Natural killer cell (primary cell): Measurements from ENCODE around the gene CPPED1. TPM values are rescaled to one million over a fixed set of nuclear protein-coding genes. Genes with fewer than 3 reads are reported as not detected.

Experiments
- ATAC-seq, 3 donors: fragments of 150-1000 bp in 2 of 3; fragments of 200-7000 bp in 1 of 3; cut with Tn5 transposase; 1 replicate in 1 of 3; 2 replicates in 2 of 3; pipeline ENCODE4 v1.10.0; 2021; ENCODE audit warnings: mild to moderate bottlenecking in 2 of 3, moderate library complexity in 2 of 3
- DNase-seq, 2 donors: peaks; one replicate each; pipeline versions ENCODE4 v3.0.0 to v3.0.0-alpha.2; 2013 to 2021; ENCODE audit warnings: mixed read lengths in 1 of 2
- H3K27ac ChIP-seq: one replicate; pipeline ENCODE4 v1.5.1; 2013; ENCODE audit warnings: mild to moderate bottlenecking, low read length
- H3K27me3 ChIP-seq: one replicate; pipeline ENCODE4 v1.6.1; 2013; ENCODE audit warnings: low read length; ENCODE audit not compliant: control insufficient read depth, insufficient read depth
- H3K36me3 ChIP-seq: one replicate; pipeline ENCODE4 v1.6.1; 2013; ENCODE audit warnings: low read length; ENCODE audit not compliant: control insufficient read depth, insufficient read depth
- H3K4me1 ChIP-seq: one replicate; pipeline ENCODE4 v1.6.1; 2013; ENCODE audit warnings: low read length; ENCODE audit not compliant: control insufficient read depth, insufficient read depth
- H3K4me3 ChIP-seq: one replicate; pipeline ENCODE4 v1.5.1; 2013; ENCODE audit warnings: low read length
- H3K9me3 ChIP-seq: one replicate; pipeline ENCODE4 v1.6.1; 2013; ENCODE audit warnings: low read length; ENCODE audit not compliant: control insufficient read depth, insufficient read depth
- H3K27ac Mint-ChIP-seq, 2 donors: one replicate each; pipeline ENCODE4 v1.8.0; 2022; ENCODE audit warnings: mild to moderate bottlenecking in 2 of 2, mixed read lengths in 2 of 2, moderate library complexity in 1 of 2
- H3K27me3 Mint-ChIP-seq, 2 donors: one replicate each; pipeline ENCODE4 v1.8.0; 2022; ENCODE audit warnings: low read depth in 2 of 2, mixed read lengths in 2 of 2
- H3K36me3 Mint-ChIP-seq: one replicate; pipeline ENCODE4 v1.8.0; 2022; ENCODE audit warnings: mixed read lengths
- H3K4me1 Mint-ChIP-seq, 2 donors: one replicate each; pipeline ENCODE4 v1.8.0; 2022; ENCODE audit warnings: mixed read lengths in 2 of 2
- H3K4me3 Mint-ChIP-seq: one replicate; pipeline ENCODE4 v1.8.0; 2022; ENCODE audit warnings: mild to moderate bottlenecking, moderate library complexity, mixed read lengths
- H3K9me3 Mint-ChIP-seq, 2 donors: one replicate each; pipeline ENCODE4 v1.8.0; 2022; ENCODE audit warnings: mixed read lengths in 2 of 2
- WGBS: methylation state at CpG from one replicate; pipeline ENCODE4 v1.1.7; 2013; ENCODE audit warnings: missing lambda C conversion rate; ENCODE audit not compliant: insufficient coverage; 5-methylcytosine and 5-hydroxymethylcytosine counted together
- intact Hi-C: fragments of 100-400 bp; cut with micrococcal nuclease; formaldehyde crosslinking; loops from one replicate; pipeline ENCODE4 v1.14.2; 2022
- total RNA-seq, 4 donors: library from RNA; stranded (reverse); fragments of 120-200 nt in 1 of 4; gene quantifications; one replicate each; pipeline versions ENCODE4 v1.2.3 to v1.2.4, GENCODE V29; 2013 to 2022
- TF ChIP-seq, protein P1 (sequence below): fragments of 200-600 bp; IDR thresholded peaks from one replicate; pipeline ENCODE4 v1.8.0; 2022; ENCODE audit warnings: antibody characterized with exemption

The CPPED1 gene
- total RNA-seq, 3 donors from 2014 or later (not counting 1 experiment from before 2014, with no cell fraction given), result 10.3 to 18.3 (median 16.4) TPM

- H3K36me3 Mint-ChIP-seq, result no peaks in the 10 kb centered on the region
- intact Hi-C loops, result no loop called here
- DNase-seq (no peak), ATAC-seq (no peak)
- no peak overlapping the region for H3K27ac Mint-ChIP-seq
- Histone ChIP-seq H3K9me3 (no peaks in the 10 kb centered on the region), H3K36me3 (no peaks in the 10 kb centered on the region), H3K27ac (no peak overlapping the region), H3K4me1 (no peaks in the 10 kb centered on the region), H3K4me3 (no peak overlapping the region), H3K27me3 (no peaks in the 10 kb centered on the region)
- H3K9me3 Mint-ChIP-seq, result no peaks in the 10 kb centered on the region
- no peak overlapping the region for H3K4me3 Mint-ChIP-seq
- peaks cover 0 to 12% of the 10 kb centered on the region in 2 donors for H3K4me1 Mint-ChIP-seq
- WGBS, result 86% methylated on average over 8 of the region's 8 CpGs
- H3K27me3 Mint-ChIP-seq, result peaks cover 0 to 7% of the 10 kb centered on the region in 2 donors
- TF ChIP-seq, protein P1, sequence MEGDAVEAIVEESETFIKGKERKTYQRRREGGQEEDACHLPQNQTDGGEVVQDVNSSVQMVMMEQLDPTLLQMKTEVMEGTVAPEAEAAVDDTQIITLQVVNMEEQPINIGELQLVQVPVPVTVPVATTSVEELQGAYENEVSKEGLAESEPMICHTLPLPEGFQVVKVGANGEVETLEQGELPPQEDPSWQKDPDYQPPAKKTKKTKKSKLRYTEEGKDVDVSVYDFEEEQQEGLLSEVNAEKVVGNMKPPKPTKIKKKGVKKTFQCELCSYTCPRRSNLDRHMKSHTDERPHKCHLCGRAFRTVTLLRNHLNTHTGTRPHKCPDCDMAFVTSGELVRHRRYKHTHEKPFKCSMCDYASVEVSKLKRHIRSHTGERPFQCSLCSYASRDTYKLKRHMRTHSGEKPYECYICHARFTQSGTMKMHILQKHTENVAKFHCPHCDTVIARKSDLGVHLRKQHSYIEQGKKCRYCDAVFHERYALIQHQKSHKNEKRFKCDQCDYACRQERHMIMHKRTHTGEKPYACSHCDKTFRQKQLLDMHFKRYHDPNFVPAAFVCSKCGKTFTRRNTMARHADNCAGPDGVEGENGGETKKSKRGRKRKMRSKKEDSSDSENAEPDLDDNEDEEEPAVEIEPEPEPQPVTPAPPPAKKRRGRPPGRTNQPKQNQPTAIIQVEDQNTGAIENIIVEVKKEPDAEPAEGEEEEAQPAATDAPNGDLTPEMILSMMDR, result no peak
Observed at GRCh38 chr16:12643034-12643455, 160.6 kb downstream of the CPPED1 start.

GRCh38 chr16:12639044-12639443 lies 164.6 kb downstream of the CPPED1 start:
- no peaks in the 10 kb centered on the region for H3K4me1 ChIP-seq
- Mint-ChIP-seq H3K4me1 (no peaks in the 10 kb centered on the region), H3K27me3 (no peaks in the 10 kb centered on the region), H3K36me3 (no peaks in the 10 kb centered on the region), H3K9me3 (no peaks in the 10 kb centered on the region), H3K27ac (no peak overlapping the region), H3K4me3 (no peak overlapping the region)
- no peak overlapping the region for H3K27ac ChIP-seq
- intact Hi-C loops, result no loop called here
- H3K27me3 ChIP-seq, result no peaks in the 10 kb centered on the region
- no peaks in the 10 kb centered on the region for H3K36me3 ChIP-seq
- no peak overlapping the region for H3K4me3 ChIP-seq
- ATAC-seq, result no peak
- 93% methylated on average over 3 of the region's 4 CpGs for WGBS
- no peaks in the 10 kb centered on the region for H3K9me3 ChIP-seq
- TF ChIP-seq, protein P1, result no peak
- no peak for DNase-seq

DNA sequence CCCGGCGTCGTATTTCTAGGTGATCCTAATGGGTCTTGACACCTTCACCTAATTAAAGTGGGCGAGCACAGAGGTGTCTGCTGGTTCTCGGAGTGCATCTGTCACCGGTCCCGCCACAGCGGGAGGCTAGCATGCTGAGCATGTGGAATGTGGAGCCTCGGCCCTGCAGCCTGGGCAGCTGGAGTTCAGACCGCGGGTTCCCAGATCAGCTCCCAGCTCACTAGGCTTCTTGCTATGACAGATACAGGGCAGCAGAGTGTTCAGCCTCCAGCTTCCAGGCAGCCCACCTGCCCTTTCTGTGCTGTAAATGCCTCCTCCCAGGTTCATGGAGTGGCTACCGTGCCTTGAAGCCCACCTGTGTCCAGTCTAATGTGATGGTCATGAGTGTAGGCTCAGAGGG lies 166.7 kb downstream of the CPPED1 start:
- H3K36me3 ChIP-seq, result no peaks in the 10 kb centered on the region
- no peaks in the 10 kb centered on the region for H3K4me1 Mint-ChIP-seq
- no peaks in the 10 kb centered on the region for H3K4me1 ChIP-seq
- no peak overlapping the region for H3K27ac Mint-ChIP-seq
- H3K27ac ChIP-seq, result no peak overlapping the region
- no peaks in the 10 kb centered on the region for H3K36me3 Mint-ChIP-seq
- H3K4me3 Mint-ChIP-seq, result no peak overlapping the region
- no peak overlapping the region for H3K4me3 ChIP-seq
- WGBS, result 54% methylated on average over 12 of the region's 12 CpGs
- H3K9me3 Mint-ChIP-seq, result no peaks in the 10 kb centered on the region
- no peaks in the 10 kb centered on the region for H3K27me3 ChIP-seq
- ATAC-seq, result no peak
- no peaks in the 10 kb centered on the region for H3K9me3 ChIP-seq
- TF ChIP-seq, protein P1, result no peak
- intact Hi-C loops, result no loop called here
- DNase-seq, result no peak
- peaks cover 0 to 9% of the 10 kb centered on the region in 2 donors for H3K27me3 Mint-ChIP-seq

GRCh38 chr16:12629271-12629670 lies 174.4 kb downstream of the CPPED1 start:
- intact Hi-C loops, result no loop called here
- H3K9me3 Mint-ChIP-seq, result no peaks in the 10 kb centered on the region
- no peak overlapping the region for H3K27ac ChIP-seq
- no peak for DNase-seq
- H3K4me1 Mint-ChIP-seq, result no peaks in the 10 kb centered on the region
- peaks cover 8 to 9% of the 10 kb centered on the region in 2 donors for H3K27me3 Mint-ChIP-seq
- 86% methylated on average over 9 of the region's 9 CpGs for WGBS
- no peaks in the 10 kb centered on the region for H3K9me3 ChIP-seq
- TF ChIP-seq, protein P1, result no peak
- no peaks in the 10 kb centered on the region for H3K27me3 ChIP-seq
- H3K4me1 ChIP-seq, result no peaks in the 10 kb centered on the region
- no peak overlapping the region for H3K4me3 ChIP-seq
- H3K36me3 Mint-ChIP-seq, result no peaks in the 10 kb centered on the region
- no peak overlapping the region for H3K4me3 Mint-ChIP-seq
- H3K36me3 ChIP-seq, result no peaks in the 10 kb centered on the region
- ATAC-seq, result no peak
- H3K27ac Mint-ChIP-seq, result no peak overlapping the region
